Measurements from ENCODE around the gene VPS51.
A peak's percentile ranks its signal among the peaks of the same experiment; 100 is the strongest.

Gene VPS51

DNA sequence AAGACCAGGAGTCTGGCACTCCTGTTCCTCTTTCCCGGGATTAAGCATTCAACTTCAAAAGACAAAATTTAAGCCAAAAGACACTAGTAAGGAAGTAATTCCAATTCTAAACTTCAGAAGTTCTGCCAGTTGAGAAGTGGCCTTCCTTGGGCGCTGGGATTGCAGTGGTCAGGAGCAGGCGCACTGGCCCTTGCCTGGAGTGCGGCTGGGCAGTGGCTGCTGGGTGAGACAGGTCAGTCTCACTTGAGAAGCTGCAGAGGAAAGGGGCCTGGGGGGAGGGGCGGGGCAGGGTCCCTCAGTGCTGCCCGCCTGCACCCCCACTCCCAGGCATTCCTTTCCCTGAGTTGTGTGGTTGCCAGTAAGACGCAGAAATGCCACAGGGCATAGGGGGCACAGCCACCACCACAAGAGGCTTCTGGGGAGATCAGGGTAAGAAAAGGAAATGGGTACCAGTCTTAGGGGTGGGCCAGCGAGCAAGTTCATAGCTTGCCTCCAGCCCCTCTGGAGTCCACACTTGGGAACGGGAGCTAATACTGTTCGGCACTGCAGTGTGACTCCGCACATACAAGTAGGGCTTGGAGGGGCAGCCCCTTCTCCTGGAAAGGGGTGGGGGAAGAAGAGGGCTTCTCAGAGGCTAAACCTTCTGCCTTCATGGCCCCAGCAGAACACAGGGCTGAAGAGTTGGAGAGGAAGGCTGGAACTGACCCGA, 31.6 kb downstream of the VPS51 start:
- peaks cover 69 to 82% of the 10 kb centered on the region in 2 donors for H3K36me3 ChIP-seq (ENCODE audit: control insufficient read depth in 2 of 2, insufficient read depth in 2 of 2, low read length in 2 of 2)
- H3K27me3 ChIP-seq (ENCODE audit: control insufficient read depth in 2 of 2, insufficient read depth in 2 of 2, low read length in 2 of 2): no peaks in the 10 kb centered on the region
- H3K9me3 ChIP-seq (ENCODE audit: control insufficient read depth in 2 of 2, low read length in 2 of 2): no peaks in the 10 kb centered on the region
- peaks cover 8 to 9% of the 10 kb centered on the region in 2 donors for H3K4me1 ChIP-seq (ENCODE audit: control insufficient read depth in 2 of 2, insufficient read depth in 2 of 2, low read length in 2 of 2)
- H3K9ac ChIP-seq (ENCODE audit: low read depth in 1 of 2, low read length in 2 of 2): no peak overlapping the region
- no peak overlapping the region for H3K27ac ChIP-seq (ENCODE audit: low read depth in 2 of 2, low read length in 2 of 2)
- no peak overlapping the region for H3K4me3 ChIP-seq (ENCODE audit: low read length in 2 of 2)

DNA sequence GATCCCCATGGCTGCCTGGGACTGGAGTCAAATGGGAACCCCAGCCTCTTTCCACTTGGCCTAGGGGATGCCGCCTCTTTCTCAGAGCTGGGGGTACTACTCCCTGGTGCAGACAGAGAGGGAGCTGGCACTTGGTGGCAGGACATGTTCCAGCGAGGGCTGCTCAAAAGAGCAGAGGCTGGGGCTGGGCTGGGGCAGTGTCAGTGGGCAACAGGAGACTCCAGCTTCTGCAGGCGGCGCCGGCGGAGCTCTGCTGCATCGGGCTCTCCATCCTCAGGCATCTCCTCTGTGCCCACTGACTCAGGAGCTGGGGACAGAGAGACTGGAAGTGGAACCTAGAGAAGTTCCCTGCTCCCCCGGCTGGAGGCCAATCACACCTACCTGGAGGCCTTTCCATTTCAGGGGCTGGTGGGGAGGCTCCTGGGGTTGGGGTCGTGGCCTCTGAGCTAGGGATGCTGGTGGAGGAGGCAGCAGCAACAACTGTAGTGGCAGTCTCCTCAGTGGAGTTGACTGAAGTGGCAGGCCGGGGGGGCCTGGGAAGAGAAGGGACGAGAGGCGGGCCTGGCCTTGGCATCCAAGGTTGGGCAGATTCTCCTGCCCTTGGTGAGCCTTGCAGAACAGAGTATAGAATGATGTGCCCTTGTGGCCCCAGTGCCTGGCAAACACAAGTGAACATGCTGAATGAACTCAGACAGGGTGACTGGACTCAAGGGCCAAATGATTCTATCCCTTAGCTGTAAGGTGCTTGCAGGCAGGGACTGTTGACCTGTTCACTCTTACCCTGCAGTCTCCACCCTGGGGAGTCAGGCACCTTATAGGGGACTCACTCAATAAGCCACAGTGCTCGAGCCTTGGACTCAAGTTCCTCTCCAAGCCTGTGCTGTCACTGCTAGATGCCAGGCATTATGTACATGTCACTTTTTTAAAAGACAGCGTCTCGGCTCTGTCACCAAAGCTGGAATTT, 32.5 kb downstream of the VPS51 start:
- Histone ChIP-seq H3K27ac (ENCODE audit: low read depth in 2 of 2, low read length in 2 of 2) (no peak overlapping the region), H3K9me3 (ENCODE audit: control insufficient read depth in 2 of 2, low read length in 2 of 2) (no peaks in the 10 kb centered on the region), H3K4me1 (ENCODE audit: control insufficient read depth in 2 of 2, insufficient read depth in 2 of 2, low read length in 2 of 2) (peaks cover 11 to 12% of the 10 kb centered on the region in 2 donors), H3K36me3 (ENCODE audit: control insufficient read depth in 2 of 2, insufficient read depth in 2 of 2, low read length in 2 of 2) (peaks cover 70 to 86% of the 10 kb centered on the region in 2 donors), H3K9ac (ENCODE audit: low read depth in 1 of 2, low read length in 2 of 2) (no peak overlapping the region), H3K4me3 (ENCODE audit: low read length in 2 of 2) (no peak overlapping the region), H3K27me3 (ENCODE audit: control insufficient read depth in 2 of 2, insufficient read depth in 2 of 2, low read length in 2 of 2) (no peaks in the 10 kb centered on the region)

DNA sequence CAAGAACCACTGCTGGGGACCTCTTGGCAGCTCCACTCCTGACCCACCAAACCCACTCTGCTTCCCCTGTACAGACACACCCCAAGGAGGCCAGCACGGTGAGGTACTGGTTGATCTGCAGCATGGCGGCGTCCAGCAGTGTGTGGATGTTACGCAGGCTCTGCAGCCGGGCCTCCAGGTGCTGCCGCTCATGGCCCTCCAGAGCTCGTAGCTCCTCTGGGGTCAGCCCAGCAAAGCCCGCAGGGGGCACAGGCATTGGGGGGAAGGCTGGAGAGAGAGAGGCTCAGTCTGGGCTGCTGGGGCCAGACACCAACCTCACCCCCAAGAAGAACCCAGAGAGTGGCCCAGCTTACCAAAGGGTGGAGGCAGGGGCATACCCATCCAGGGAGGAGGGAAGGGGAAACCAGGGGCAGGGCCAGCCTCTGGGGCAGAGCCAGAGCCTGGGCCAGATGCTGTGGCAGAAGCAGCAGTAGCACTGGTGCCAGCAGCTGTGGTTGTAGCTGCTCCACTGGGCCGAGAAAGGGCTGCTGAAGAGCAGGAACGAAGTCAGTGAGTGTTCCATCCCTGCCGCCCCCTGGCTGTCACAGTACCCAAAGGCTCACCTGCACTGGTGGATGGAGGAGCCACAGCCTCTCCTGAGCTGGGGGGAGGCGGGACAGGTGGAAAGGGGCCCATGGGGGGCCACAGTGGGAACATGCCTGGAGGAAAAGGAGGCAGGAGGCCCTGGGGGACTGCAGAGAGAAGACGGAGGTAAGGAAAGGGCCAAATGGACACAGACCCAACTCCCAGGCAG, 33.8 kb downstream of the VPS51 start:
- no peak overlapping the region for H3K9ac ChIP-seq (ENCODE audit: low read depth in 1 of 2, low read length in 2 of 2)
- H3K36me3 ChIP-seq (ENCODE audit: control insufficient read depth in 2 of 2, insufficient read depth in 2 of 2, low read length in 2 of 2): peaks cover 64 to 79% of the 10 kb centered on the region in 2 donors
- no peak overlapping the region for H3K27ac ChIP-seq (ENCODE audit: low read depth in 2 of 2, low read length in 2 of 2)
- H3K4me1 ChIP-seq (ENCODE audit: control insufficient read depth in 2 of 2, insufficient read depth in 2 of 2, low read length in 2 of 2): peaks cover 13 to 14% of the 10 kb centered on the region in 2 donors
- no peak overlapping the region for H3K4me3 ChIP-seq (ENCODE audit: low read length in 2 of 2)
- H3K27me3 ChIP-seq (ENCODE audit: control insufficient read depth in 2 of 2, insufficient read depth in 2 of 2, low read length in 2 of 2): no peaks in the 10 kb centered on the region
- no peaks in the 10 kb centered on the region for H3K9me3 ChIP-seq (ENCODE audit: control insufficient read depth in 2 of 2, low read length in 2 of 2)

GRCh38 chr11:65130631-65131416, 34.8 kb downstream of the VPS51 start:
- Histone ChIP-seq H3K9ac (ENCODE audit: low read depth in 1 of 2, low read length in 2 of 2) (no peak overlapping the region), H3K4me3 (ENCODE audit: low read length in 2 of 2) (no peak overlapping the region), H3K4me1 (ENCODE audit: control insufficient read depth in 2 of 2, insufficient read depth in 2 of 2, low read length in 2 of 2) (peaks cover 21% of the 10 kb centered on the region in 2 donors), H3K36me3 (ENCODE audit: control insufficient read depth in 2 of 2, insufficient read depth in 2 of 2, low read length in 2 of 2) (peaks cover 58 to 69% of the 10 kb centered on the region in 2 donors), H3K9me3 (ENCODE audit: control insufficient read depth in 2 of 2, low read length in 2 of 2) (no peaks in the 10 kb centered on the region), H3K27ac (ENCODE audit: low read depth in 2 of 2, low read length in 2 of 2) (no peak overlapping the region), H3K27me3 (ENCODE audit: control insufficient read depth in 2 of 2, insufficient read depth in 2 of 2, low read length in 2 of 2) (no peaks in the 10 kb centered on the region)

DNA sequence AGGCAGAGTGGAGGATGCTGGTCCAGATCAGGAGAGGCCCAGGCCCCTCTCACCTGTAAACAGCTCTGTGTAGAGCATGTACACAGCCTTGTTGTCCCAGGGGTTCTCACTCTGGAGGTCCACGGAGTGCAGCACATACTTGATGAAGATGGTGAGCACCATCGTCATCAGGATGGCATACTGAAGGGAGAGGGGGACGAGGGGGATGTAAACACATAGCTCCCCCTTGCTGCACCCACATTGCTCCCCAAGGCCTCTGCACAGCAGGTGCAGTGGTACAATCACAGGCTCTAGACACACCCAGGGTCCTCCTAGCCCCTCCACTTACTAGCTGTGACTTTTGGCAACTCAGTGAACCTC, 35.4 kb downstream of the VPS51 start:
- H3K27me3 ChIP-seq (ENCODE audit: control insufficient read depth in 2 of 2, insufficient read depth in 2 of 2, low read length in 2 of 2): no peaks in the 10 kb centered on the region
- H3K36me3 ChIP-seq (ENCODE audit: control insufficient read depth in 2 of 2, insufficient read depth in 2 of 2, low read length in 2 of 2): peaks cover 56 to 64% of the 10 kb centered on the region in 2 donors
- H3K4me1 ChIP-seq (ENCODE audit: control insufficient read depth in 2 of 2, insufficient read depth in 2 of 2, low read length in 2 of 2): peaks cover 26 to 27% of the 10 kb centered on the region in 2 donors
- no peak overlapping the region for H3K4me3 ChIP-seq (ENCODE audit: low read length in 2 of 2)
- no peaks in the 10 kb centered on the region for H3K9me3 ChIP-seq (ENCODE audit: control insufficient read depth in 2 of 2, low read length in 2 of 2)
- H3K27ac ChIP-seq (ENCODE audit: low read depth in 2 of 2, low read length in 2 of 2): no peak overlapping the region
- H3K9ac ChIP-seq (ENCODE audit: low read depth in 1 of 2, low read length in 2 of 2): no peak overlapping the region

GRCh38 chr11:65131895-65132237, 35.9 kb downstream of the VPS51 start:
- Histone ChIP-seq H3K9me3 (ENCODE audit: control insufficient read depth in 2 of 2, low read length in 2 of 2) (no peaks in the 10 kb centered on the region), H3K4me3 (ENCODE audit: low read length in 2 of 2) (no peak overlapping the region), H3K27ac (ENCODE audit: low read depth in 2 of 2, low read length in 2 of 2) (peak overlapping the region in 1 of 2 donors; percentile 24)

DNA sequence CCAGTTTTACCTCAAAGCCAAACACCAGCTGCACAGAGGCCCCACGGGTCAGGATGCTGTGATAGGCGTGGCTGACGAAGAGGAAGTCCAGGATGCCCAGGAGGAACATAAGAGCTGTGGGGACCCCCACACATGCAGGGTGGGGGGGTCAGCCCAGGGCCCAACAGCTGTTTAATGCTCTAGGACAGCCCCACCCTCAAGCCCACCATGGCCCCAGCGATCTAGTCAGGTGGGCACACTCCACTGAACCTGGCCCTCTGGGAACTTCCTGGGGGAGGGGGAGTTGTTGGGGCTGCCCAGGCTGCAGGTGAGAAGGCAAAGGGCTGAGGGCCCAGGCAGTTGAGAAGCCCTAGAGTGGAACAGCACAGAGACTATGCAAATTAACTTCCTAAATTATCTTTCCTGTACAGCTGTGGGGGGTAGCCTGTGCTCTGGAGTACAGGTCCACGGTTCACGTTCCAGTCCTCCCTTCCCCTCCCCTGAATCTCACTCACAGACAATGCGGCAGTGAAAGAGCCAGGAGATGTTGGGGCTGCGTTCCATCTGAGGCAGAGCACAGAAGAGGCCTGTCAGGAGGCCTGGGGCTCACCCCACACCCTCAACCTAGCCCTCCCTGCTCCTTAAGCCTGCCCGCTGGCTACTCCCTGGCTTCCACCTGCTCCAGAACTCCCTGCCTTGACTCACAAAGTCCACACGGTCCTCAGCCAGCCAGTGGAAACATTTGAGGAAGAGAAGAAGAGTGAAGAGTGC, 36.4 kb downstream of the VPS51 start:
- Histone ChIP-seq H3K4me1 (ENCODE audit: control insufficient read depth in 2 of 2, insufficient read depth in 2 of 2, low read length in 2 of 2) (peaks cover 30 to 37% of the 10 kb centered on the region in 2 donors), H3K36me3 (ENCODE audit: control insufficient read depth in 2 of 2, insufficient read depth in 2 of 2, low read length in 2 of 2) (peaks cover 49 to 54% of the 10 kb centered on the region in 2 donors), H3K4me3 (ENCODE audit: low read length in 2 of 2) (peak overlapping the region; percentile 81 to 92), H3K9ac (ENCODE audit: low read depth in 1 of 2, low read length in 2 of 2) (peak overlapping the region in 1 of 2 donors; percentile 98), H3K27me3 (ENCODE audit: control insufficient read depth in 2 of 2, insufficient read depth in 2 of 2, low read length in 2 of 2) (no peaks in the 10 kb centered on the region), H3K9me3 (ENCODE audit: control insufficient read depth in 2 of 2, low read length in 2 of 2) (no peaks in the 10 kb centered on the region), H3K27ac (ENCODE audit: low read depth in 2 of 2, low read length in 2 of 2) (peak overlapping the region in 1 of 2 donors; percentile 100)

More at GRCh38 chr11:65131895-65132237, 35.9 kb downstream of the VPS51 start:
- H3K36me3 ChIP-seq (ENCODE audit: control insufficient read depth in 2 of 2, insufficient read depth in 2 of 2, low read length in 2 of 2): peaks cover 51 to 59% of the 10 kb centered on the region in 2 donors
- no peaks in the 10 kb centered on the region for H3K27me3 ChIP-seq (ENCODE audit: control insufficient read depth in 2 of 2, insufficient read depth in 2 of 2, low read length in 2 of 2)
- H3K4me1 ChIP-seq (ENCODE audit: control insufficient read depth in 2 of 2, insufficient read depth in 2 of 2, low read length in 2 of 2): peaks cover 30 to 32% of the 10 kb centered on the region in 2 donors
- H3K9ac ChIP-seq (ENCODE audit: low read depth in 1 of 2, low read length in 2 of 2): no peak overlapping the region

DNA sequence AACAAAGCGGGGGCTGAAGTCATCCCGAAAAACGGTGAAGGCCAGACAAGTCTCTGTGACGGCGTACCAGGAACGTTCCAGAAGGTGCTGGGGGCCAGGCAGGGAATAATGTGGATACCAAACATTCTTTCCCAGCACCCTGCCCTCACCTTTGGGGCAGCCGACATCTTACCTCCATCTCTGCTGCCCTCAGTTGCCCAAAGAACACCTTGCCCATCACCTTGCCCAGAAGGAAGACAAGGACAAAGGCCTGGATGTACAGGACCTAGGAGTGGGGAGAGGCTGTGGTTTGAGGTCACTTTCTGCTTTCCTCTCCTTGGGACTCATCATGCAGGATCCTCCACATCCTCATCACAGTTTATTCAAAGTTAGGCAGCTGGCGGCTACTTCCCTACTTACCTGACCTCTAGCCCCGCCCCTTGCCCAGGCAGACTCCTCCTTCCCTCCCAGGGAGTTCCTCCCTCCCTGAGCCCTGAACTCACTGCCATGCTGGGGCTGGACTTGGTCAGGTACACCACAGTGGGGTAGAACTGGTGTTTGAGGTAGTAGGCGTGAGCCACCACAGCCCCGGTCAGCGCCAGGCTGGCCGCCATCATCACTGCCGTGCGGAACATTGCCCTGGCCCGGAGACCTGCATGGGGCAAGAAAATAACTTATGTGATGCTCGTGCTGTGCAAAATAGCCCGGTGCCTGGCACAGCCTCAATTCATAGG, 37.1 kb downstream of the VPS51 start:
- H3K36me3 ChIP-seq (ENCODE audit: control insufficient read depth in 2 of 2, insufficient read depth in 2 of 2, low read length in 2 of 2): peaks cover 44 to 47% of the 10 kb centered on the region in 2 donors
- no peaks in the 10 kb centered on the region for H3K9me3 ChIP-seq (ENCODE audit: control insufficient read depth in 2 of 2, low read length in 2 of 2)
- H3K27ac ChIP-seq (ENCODE audit: low read depth in 2 of 2, low read length in 2 of 2): peak overlapping the region; percentile 97 to 100
- no peaks in the 10 kb centered on the region for H3K27me3 ChIP-seq (ENCODE audit: control insufficient read depth in 2 of 2, insufficient read depth in 2 of 2, low read length in 2 of 2)
- peaks cover 30 to 38% of the 10 kb centered on the region in 2 donors for H3K4me1 ChIP-seq (ENCODE audit: control insufficient read depth in 2 of 2, insufficient read depth in 2 of 2, low read length in 2 of 2)
- H3K9ac ChIP-seq (ENCODE audit: low read depth in 1 of 2, low read length in 2 of 2): peak overlapping the region; percentile 96 to 98
- peak overlapping the region; percentile 81 to 92 for H3K4me3 ChIP-seq (ENCODE audit: low read length in 2 of 2)
